Psoas muscle (tissue), 8 donors: Measurements from ENCODE around the gene DUSP7. TPM values are rescaled to one million over a fixed set of nuclear protein-coding genes. Genes with fewer than 3 reads are reported as not detected.
A peak's percentile ranks its signal among the peaks of the same experiment; 100 is the strongest.

ENCODE experiments used
- ATAC-seq, 4 donors: fragments of 200-7000 bp; cut with Tn5 transposase; one replicate each; pipeline ENCODE4 v1.9.1; 2020; ENCODE audit warnings: moderate library complexity in 3 of 4, mild to moderate bottlenecking in 2 of 4
- DNase-seq, 2 donors: peaks; one replicate each; pipeline ENCODE4 v3.0.0-alpha.2; 2020
- H3K27ac ChIP-seq: fragments of 200-600 bp; one replicate; pipeline ENCODE4 v1.8.0; 2022
- H3K27me3 ChIP-seq, 3 donors: fragments of 200-600 bp in 1 of 3; one replicate each; pipeline versions ENCODE4 v1.6.1 to v1.8.0; 2013 to 2022; ENCODE audit warnings: low read length in 2 of 3, mild to moderate bottlenecking in 2 of 3, moderate library complexity in 1 of 3; ENCODE audit not compliant: insufficient read depth in 3 of 3
- H3K36me3 ChIP-seq, 2 donors: fragments of 200-600 bp in 1 of 2; one replicate each; pipeline versions ENCODE4 v1.6.1 to v1.8.0; 2013 to 2022; ENCODE audit warnings: low read depth in 1 of 2, mild to moderate bottlenecking in 1 of 2, moderate library complexity in 1 of 2; ENCODE audit not compliant: insufficient read depth in 1 of 2
- H3K4me1 ChIP-seq: fragments of 200-600 bp; one replicate; pipeline ENCODE4 v1.8.0; 2022
- H3K4me3 ChIP-seq: fragments of 200-600 bp; one replicate; pipeline ENCODE4 v1.8.0; 2022; ENCODE audit warnings: mild to moderate bottlenecking
- H3K9me3 ChIP-seq: fragments of 200-600 bp; one replicate; pipeline ENCODE4 v1.8.0; 2022
- CTCF ChIP-seq: fragments of 200-600 bp; IDR thresholded peaks from one replicate; pipeline ENCODE4 v1.8.0; 2022; ENCODE audit warnings: antibody characterized with exemption
- WGBS, 3 donors: extraction: QIAGEN DNeasy Blood & Tissue Kit; methylation state at CpG; one replicate each; pipeline versions ENCODE4 v1.1.6 to v1.1.7; 2013; 5-methylcytosine and 5-hydroxymethylcytosine counted together
- intact Hi-C, 2 donors: fragments of 100-400 bp; cut with DNase I; formaldehyde crosslinking; loops; one replicate each; pipeline versions ENCODE4 v1.11.0 to v1.14.2; 2022
- polyA plus RNA-seq, 3 donors: library from polyadenylated mRNA; stranded (reverse); fragments of 200-250 nt; gene quantifications; one replicate each; pipeline ENCODE4 v1.2.3, GENCODE V29; 2013
- total RNA-seq, 4 donors: library from RNA; stranded (reverse); fragmentation: NEBNext Ultra II Directional in 2 of 4; extraction: Animal tissue kit (Norgen Biotek cat#: 25700) in 2 of 4; gene quantifications; one replicate each; pipeline versions ENCODE4 v1.2.1 to v1.2.4, GENCODE V29; 2021 to 2023
- donor health status: healthy with polysubstance abuse.
- donor health status: DM: no; HTN: no; CAD: no; lungs with moderate emphysema.
- donor health status: Bipolar disorder and iron deficiency.
- donor health status: healthy.
- donor health status: DM: yes; HTN: yes; CAD: no.
- donor health status: DM: no; HTN: no; CAD: no.
- donor health status: DM: no; HTN: no; CAD: no.
- donor health status: DM: yes; HTN: yes; CAD: no.

DUSP7 gene
- total and polyA plus RNA-seq, 7 donors = 7.4 to 31.9 (median 15.7) TPM

- no peaks in the 10 kb centered on the region for H3K9me3 ChIP-seq
- ATAC-seq (no peak), DNase-seq (peak in 1 of 2 donors; percentile 23)
- no peaks in the 10 kb centered on the region for H3K36me3 ChIP-seq
- no peak overlapping the region for H3K27ac ChIP-seq
- no peak overlapping the region for H3K4me3 ChIP-seq
- WGBS, 3 donors = 72 to 82% (median 75%) methylated on average over 7 of the region's 7 CpGs
- intact Hi-C loops = no loop called here
- no peaks in the 10 kb centered on the region for H3K27me3 ChIP-seq
- peaks cover 17% of the 10 kb centered on the region for H3K4me1 ChIP-seq
- no peak for TF ChIP-seq CTCF
Observed at GRCh38 chr3:52092891-52093290, 36.5 kb upstream of the DUSP7 start.

- DNase-seq = peak in 1 of 2 donors; percentile 12
- no peak overlapping the region for H3K4me3 ChIP-seq
- 27 to 33% (median 29%) methylated on average over 1 of the region's 1 CpG for WGBS, 3 donors
- no peak for TF ChIP-seq CTCF
- no peaks in the 10 kb centered on the region for H3K36me3 ChIP-seq
- no peak overlapping the region for H3K27ac ChIP-seq
- H3K27me3 ChIP-seq = no peaks in the 10 kb centered on the region
- H3K4me1 ChIP-seq = peaks cover 17% of the 10 kb centered on the region
- intact Hi-C loops = no loop called here
- ATAC-seq = no peak
- no peaks in the 10 kb centered on the region for H3K9me3 ChIP-seq
Observed at GRCh38 chr3:52092271-52092660, 35.9 kb upstream of the DUSP7 start.

GRCh38 chr3:52091586-52092270 is 35.4 kb upstream of the DUSP7 start:
- DNase-seq = peak in 1 of 2 donors; percentile 47
- whole genome bisulfite sequencing, 3 donors = 62 to 72% (median 64%) methylated on average over 5 of the region's 5 CpGs

GRCh38 chr3:52090933-52091468 is 34.6 kb upstream of the DUSP7 start:
- no peak for ATAC-seq
- Histone ChIP-seq H3K36me3 (no peaks in the 10 kb centered on the region), H3K27me3 (no peaks in the 10 kb centered on the region), H3K9me3 (no peaks in the 10 kb centered on the region), H3K4me1 (peaks cover 17% of the 10 kb centered on the region), H3K4me3 (no peak overlapping the region), H3K27ac (peak overlapping the region; percentile 59)
- no peak for TF ChIP-seq CTCF
- peak in 1 of 2 donors; percentile 28 for DNase-seq
- 69 to 78% (median 72%) methylated on average over 7 to 8 of the region's 8 CpGs for WGBS, 3 donors
- intact Hi-C loops = no loop called here

More at GRCh38 chr3:52091586-52092270, 35.4 kb upstream of the DUSP7 start:
- Histone ChIP-seq H3K9me3 (no peaks in the 10 kb centered on the region), H3K36me3 (no peaks in the 10 kb centered on the region), H3K27me3 (no peaks in the 10 kb centered on the region), H3K27ac (no peak overlapping the region), H3K4me3 (no peak overlapping the region), H3K4me1 (peaks cover 17% of the 10 kb centered on the region)
- intact Hi-C loops = no loop called here
- TF ChIP-seq CTCF = no peak
- ATAC-seq = peak in 1 of 4 donors; percentile 17
